Aorta (tissue), 5 donors: Measurements from ENCODE around the gene USP17L29. TPM values are rescaled to one million over a fixed set of nuclear protein-coding genes. Genes with fewer than 3 reads are reported as not detected.
"Not testable (repeated sequence)": the region's sequence is repeated elsewhere in the genome, so short reads cannot be mapped to it uniquely, and the experiment has no call there.

Experiments
- ATAC-seq: fragments of 200-7000 bp; cut with Tn5 transposase; one replicate; pipeline ENCODE4 v1.9.1; 2022; ENCODE audit warnings: moderate library complexity; ENCODE audit not compliant: low FRiP score
- DNase-seq, 2 donors: peaks; one replicate each; pipeline ENCODE4 v3.0.0-alpha.2; 2020
- H3K27ac ChIP-seq, 2 donors: one replicate each; pipeline ENCODE4 v1.5.1; 2013; ENCODE audit warnings: low read length in 2 of 2, mild to moderate bottlenecking in 2 of 2, moderate library complexity in 2 of 2, control low read depth in 1 of 2, inconsistent platforms in 1 of 2, low read depth in 1 of 2
- H3K27me3 ChIP-seq, 2 donors: one replicate each; pipeline ENCODE4 v1.6.1; 2013; ENCODE audit warnings: control low read depth in 1 of 2, low read length in 1 of 2, mild to moderate bottlenecking in 1 of 2, moderate library complexity in 1 of 2; ENCODE audit not compliant: insufficient read depth in 2 of 2, control insufficient read depth in 1 of 2
- H3K36me3 ChIP-seq, 2 donors: one replicate each; pipeline ENCODE4 v1.6.1; 2013; ENCODE audit warnings: control low read depth in 1 of 2, low read length in 1 of 2, mild to moderate bottlenecking in 1 of 2; ENCODE audit not compliant: insufficient read depth in 2 of 2, control insufficient read depth in 1 of 2
- H3K4me1 ChIP-seq, 2 donors: one replicate each; pipeline ENCODE4 v1.6.1; 2013; ENCODE audit warnings: low read length in 2 of 2, control low read depth in 1 of 2, mild to moderate bottlenecking in 1 of 2, moderate library complexity in 1 of 2; ENCODE audit not compliant: insufficient read depth in 2 of 2, control insufficient read depth in 1 of 2
- H3K4me3 ChIP-seq, 2 donors: one replicate each; pipeline ENCODE4 v1.5.1; 2013; ENCODE audit warnings: low read length in 2 of 2, control low read depth in 1 of 2, mild to moderate bottlenecking in 1 of 2
- H3K9me3 ChIP-seq: one replicate; pipeline ENCODE4 v1.6.1; 2013; ENCODE audit warnings: mild to moderate bottlenecking, low read length; ENCODE audit not compliant: control insufficient read depth
- WGBS, 2 donors: extraction: QIAGEN DNeasy Blood & Tissue Kit; methylation state at CpG; one replicate each; pipeline ENCODE4 v1.1.7; 2013; 5-methylcytosine and 5-hydroxymethylcytosine counted together
- intact Hi-C, 2 donors: fragments of 100-400 bp; cut with DNase I; formaldehyde crosslinking; loops; one replicate each; pipeline versions ENCODE4 v1.14.2 to v1.15.0; 2022
- polyA plus RNA-seq, 2 donors: library from polyadenylated mRNA; stranded (reverse); fragments of 200-250 nt; gene quantifications; one replicate each; pipeline ENCODE4 v1.2.3, GENCODE V29; 2013
- total RNA-seq, 2 donors: library from RNA; stranded (reverse); fragmentation: NEBNext Ultra II Directional; extraction: Animal tissue kit (Norgen Biotek cat#: 25700); gene quantifications; one replicate each; pipeline ENCODE4 v1.2.1, GENCODE V29; 2021
- donor health status: healthy with polysubstance abuse.
- donor health status: Bipolar disorder and iron deficiency.
- donor health status: DM: no; HTN: no; CAD: no.
- donor health status: DM: no; HTN: no; CAD: no.
- donor health status: DM: yes; HTN: yes; CAD: no.

Gene USP17L29
- total and polyA plus RNA-seq, 4 donors = not detected

GRCh38 chr4:9362829-9363228 lies 9.4 kb downstream of the USP17L29 start, which contains the start of gene USP17L30:
Gene USP17L30, plus strand, starts transcription at chr4:9363129. Its CDS starts 0 bp downstream, at chr4:9363129.
- H3K27me3 ChIP-seq, H3K36me3 ChIP-seq, DNase-seq, H3K27ac ChIP-seq, H3K4me3 ChIP-seq, H3K4me1 ChIP-seq, ATAC-seq, H3K9me3 ChIP-seq, intact Hi-C loops: not testable (repeated sequence)
- no CpG with 5 or more reads among the region's 15 CpGs for WGBS, 2 donors

DNA sequence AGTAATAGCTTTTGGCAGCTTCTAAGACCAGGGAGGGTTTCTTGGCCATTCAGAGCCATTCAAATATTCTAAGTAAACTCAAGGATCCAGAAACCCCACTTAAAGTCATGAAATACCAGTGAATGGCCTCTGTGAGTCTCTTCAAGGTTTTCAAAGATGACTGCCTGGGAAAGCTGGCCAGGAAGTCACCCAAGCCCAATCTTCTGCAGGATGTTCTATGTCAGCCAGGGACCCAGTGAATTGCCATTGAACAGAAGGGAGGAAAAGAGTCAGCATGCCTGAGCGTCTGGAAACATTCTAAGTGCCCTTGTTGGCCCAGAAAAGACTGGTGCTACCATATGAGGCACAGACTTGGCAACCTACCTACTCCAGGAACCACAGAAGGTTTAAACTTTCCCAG lies 26.4 kb downstream of the USP17L29 start:
- ATAC-seq, DNase-seq, H3K4me1 ChIP-seq, H3K27me3 ChIP-seq, H3K27ac ChIP-seq, H3K9me3 ChIP-seq, H3K4me3 ChIP-seq, H3K36me3 ChIP-seq, intact Hi-C loops: not testable (repeated sequence)
- WGBS, 2 donors = 0 to 12% methylated on average over 1 of the region's 1 CpG

GRCh38 chr4:9381012-9381534 lies 27.6 kb downstream of the USP17L29 start:
- H3K27me3 ChIP-seq, H3K9me3 ChIP-seq, ATAC-seq, H3K36me3 ChIP-seq, H3K4me3 ChIP-seq, H3K27ac ChIP-seq, intact Hi-C loops, H3K4me1 ChIP-seq: not testable (repeated sequence)
- 29 to 30% methylated on average over 26 to 36 of the region's 36 CpGs for WGBS, 2 donors
- peak; percentile 58 to 69 for DNase-seq

GRCh38 chr4:9384126-9384525 lies 30.7 kb downstream of the USP17L29 start:
- intact Hi-C loops = no loop called here
- ATAC-seq (no peak), DNase-seq (no peak)
- H3K9me3 ChIP-seq = no peaks in the 10 kb centered on the region
- no peaks in the 10 kb centered on the region for H3K27me3 ChIP-seq
- no peak overlapping the region for H3K27ac ChIP-seq
- H3K4me3 ChIP-seq = no peak overlapping the region
- no peaks in the 10 kb centered on the region for H3K36me3 ChIP-seq
- no peaks in the 10 kb centered on the region for H3K4me1 ChIP-seq
- WGBS, 2 donors = 65 to 74% methylated on average over 1 of the region's 1 CpG

DNA sequence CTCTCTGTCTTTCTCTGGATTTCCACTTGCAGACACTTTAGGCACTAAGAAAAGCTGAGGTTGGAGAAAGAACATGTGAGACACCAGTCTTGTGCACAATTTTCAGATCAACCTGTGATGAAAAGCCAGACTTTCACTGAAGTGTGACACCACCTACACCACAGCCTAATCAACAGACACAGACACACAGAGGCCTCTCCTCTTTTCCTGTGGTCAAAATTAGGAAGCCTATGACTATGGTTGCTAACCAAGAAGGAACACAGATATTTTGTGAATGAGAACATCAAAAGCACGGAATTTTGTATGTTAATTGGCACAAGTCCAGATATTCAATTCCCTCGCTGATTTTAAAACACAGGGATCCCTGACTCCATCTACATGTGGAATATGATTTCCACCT lies 35.6 kb downstream of the USP17L29 start:
- H3K36me3 ChIP-seq, H3K27ac ChIP-seq, ATAC-seq, intact Hi-C loops, H3K9me3 ChIP-seq, DNase-seq, H3K4me1 ChIP-seq, H3K27me3 ChIP-seq, H3K4me3 ChIP-seq: not testable (repeated sequence)
- 11 to 20% methylated on average over 2 of the region's 2 CpGs for WGBS, 2 donors

Other genes starting within 250 kb of the USP17L29 start
- not detected for gene FAM90A26, start 183.2 kb upstream of the USP17L29 start, total RNA-seq
- not detected for gene FAM90A26, start 183.2 kb upstream of the USP17L29 start, polyA plus RNA-seq
- gene USP17L10, start 143.0 kb upstream of the USP17L29 start, total RNA-seq = not detected
- not detected for gene USP17L10, start 143.0 kb upstream of the USP17L29 start, polyA plus RNA-seq
- not detected for gene USP17L11, start 138.2 kb upstream of the USP17L29 start, total RNA-seq
- not detected for gene USP17L11, start 138.2 kb upstream of the USP17L29 start, polyA plus RNA-seq
- gene USP17L12, start 133.5 kb upstream of the USP17L29 start, total RNA-seq = not detected
- not detected for gene USP17L12, start 133.5 kb upstream of the USP17L29 start, polyA plus RNA-seq
- gene USP17L13, start 128.7 kb upstream of the USP17L29 start, total RNA-seq = not detected
- gene USP17L13, start 128.7 kb upstream of the USP17L29 start, polyA plus RNA-seq = not detected
- gene USP17L15, start 119.3 kb upstream of the USP17L29 start, total RNA-seq = not detected
- gene USP17L15, start 119.3 kb upstream of the USP17L29 start, polyA plus RNA-seq = not detected
- not detected for gene USP17L17, start 109.8 kb upstream of the USP17L29 start, total RNA-seq
- not detected for gene USP17L17, start 109.8 kb upstream of the USP17L29 start, polyA plus RNA-seq
- not detected for gene USP17L18, start 105.0 kb upstream of the USP17L29 start, total RNA-seq
- not detected for gene USP17L18, start 105.0 kb upstream of the USP17L29 start, polyA plus RNA-seq
- not detected for gene USP17L19, start 100.3 kb upstream of the USP17L29 start, total RNA-seq
- gene USP17L19, start 100.3 kb upstream of the USP17L29 start, polyA plus RNA-seq = not detected
- not detected for gene USP17L20, start 95.5 kb upstream of the USP17L29 start, total RNA-seq
- not detected for gene USP17L20, start 95.5 kb upstream of the USP17L29 start, polyA plus RNA-seq
- gene USP17L21, start 90.8 kb upstream of the USP17L29 start, total RNA-seq = not detected
- not detected for gene USP17L21, start 90.8 kb upstream of the USP17L29 start, polyA plus RNA-seq
- not detected for gene USP17L22, start 86.0 kb upstream of the USP17L29 start, total RNA-seq
- not detected for gene USP17L22, start 86.0 kb upstream of the USP17L29 start, polyA plus RNA-seq
- gene USP17L24, start 28.5 kb upstream of the USP17L29 start, total RNA-seq = not detected
- not detected for gene USP17L24, start 28.5 kb upstream of the USP17L29 start, polyA plus RNA-seq
- gene USP17L25, start 23.7 kb upstream of the USP17L29 start, total RNA-seq = not detected
- not detected for gene USP17L25, start 23.7 kb upstream of the USP17L29 start, polyA plus RNA-seq
- not detected for gene USP17L26, start 19.0 kb upstream of the USP17L29 start, total RNA-seq
- gene USP17L26, start 19.0 kb upstream of the USP17L29 start, polyA plus RNA-seq = not detected
- gene USP17L5, start 14.2 kb upstream of the USP17L29 start, total RNA-seq = not detected
- not detected for gene USP17L5, start 14.2 kb upstream of the USP17L29 start, polyA plus RNA-seq
- gene USP17L27, start 9.5 kb upstream of the USP17L29 start, total RNA-seq = not detected
- not detected for gene USP17L27, start 9.5 kb upstream of the USP17L29 start, polyA plus RNA-seq
- gene USP17L28, start 4.7 kb upstream of the USP17L29 start, total RNA-seq = not detected
- not detected for gene USP17L28, start 4.7 kb upstream of the USP17L29 start, polyA plus RNA-seq
- not detected for gene USP17L30, start 9.5 kb downstream of the USP17L29 start, total RNA-seq
- gene USP17L30, start 9.5 kb downstream of the USP17L29 start, polyA plus RNA-seq = not detected
- not detected for gene DEFB131A, start 90.8 kb downstream of the USP17L29 start, total RNA-seq
- not detected for gene DEFB131A, start 90.8 kb downstream of the USP17L29 start, polyA plus RNA-seq